ENCODE measurements around the gene ITGA6.

Gene ITGA6

DNA sequence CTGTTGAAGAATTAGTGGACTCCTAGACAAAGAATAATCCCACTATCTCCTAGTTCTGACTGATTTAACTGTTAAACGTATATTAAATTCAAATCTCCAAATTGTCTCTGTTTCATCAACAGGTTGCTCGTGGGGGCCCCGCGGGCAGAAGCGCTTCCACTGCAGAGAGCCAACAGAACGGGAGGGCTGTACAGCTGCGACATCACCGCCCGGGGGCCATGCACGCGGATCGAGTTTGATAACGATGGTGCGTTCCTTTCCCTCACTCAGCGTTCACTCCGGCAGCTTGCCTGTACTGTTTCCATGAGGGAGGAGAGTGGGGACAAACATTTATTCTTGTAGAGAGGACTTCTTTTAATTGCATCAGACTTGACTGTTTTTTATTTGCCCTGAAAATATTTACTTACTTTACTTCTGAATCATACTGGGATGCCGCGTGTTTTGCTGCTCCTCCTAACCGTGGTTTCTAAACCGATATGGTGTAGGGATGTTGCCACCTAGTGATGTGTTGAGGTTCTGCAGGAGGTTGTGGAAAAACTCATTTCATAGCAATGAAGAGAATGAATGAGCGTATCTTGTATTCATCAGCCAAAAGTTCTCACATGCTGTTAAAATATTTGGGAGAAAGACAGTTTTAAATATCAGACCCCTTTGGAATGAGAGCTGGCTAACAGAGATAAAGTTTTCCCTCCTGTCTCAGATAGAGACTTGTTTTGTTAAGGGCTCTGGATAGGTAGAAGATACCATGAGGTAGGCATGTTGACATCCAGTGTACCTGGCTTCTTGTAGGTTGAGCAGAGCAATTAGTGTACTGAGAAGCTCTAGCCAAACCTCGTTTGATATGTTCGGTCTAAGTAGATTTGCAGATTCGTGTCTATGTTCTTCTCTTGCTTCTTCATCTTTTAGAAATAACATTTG lies 38.3 kb downstream of the ITGA6 start:
- DNase-seq (ENCODE audit: low spot score) = peak; percentile 82

DNA sequence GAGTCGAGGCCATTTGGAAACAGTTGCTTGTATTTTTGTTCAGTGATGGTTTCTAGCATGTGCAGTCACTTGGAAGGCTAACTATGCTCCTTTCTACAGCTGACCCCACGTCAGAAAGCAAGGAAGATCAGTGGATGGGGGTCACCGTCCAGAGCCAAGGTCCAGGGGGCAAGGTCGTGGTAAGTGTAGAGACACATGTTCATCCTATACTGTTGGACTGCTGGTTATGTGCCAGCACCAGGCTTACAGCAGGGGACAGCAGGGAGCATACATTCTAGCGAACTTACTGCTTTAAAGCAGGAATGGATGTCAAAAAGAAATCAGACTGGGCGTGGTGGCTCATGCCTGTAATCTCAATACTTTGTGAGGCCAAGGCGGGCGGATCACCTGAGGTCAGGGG lies 40.0 kb downstream of the ITGA6 start:
- DNase-seq (ENCODE audit: low spot score) = no peak

DNA sequence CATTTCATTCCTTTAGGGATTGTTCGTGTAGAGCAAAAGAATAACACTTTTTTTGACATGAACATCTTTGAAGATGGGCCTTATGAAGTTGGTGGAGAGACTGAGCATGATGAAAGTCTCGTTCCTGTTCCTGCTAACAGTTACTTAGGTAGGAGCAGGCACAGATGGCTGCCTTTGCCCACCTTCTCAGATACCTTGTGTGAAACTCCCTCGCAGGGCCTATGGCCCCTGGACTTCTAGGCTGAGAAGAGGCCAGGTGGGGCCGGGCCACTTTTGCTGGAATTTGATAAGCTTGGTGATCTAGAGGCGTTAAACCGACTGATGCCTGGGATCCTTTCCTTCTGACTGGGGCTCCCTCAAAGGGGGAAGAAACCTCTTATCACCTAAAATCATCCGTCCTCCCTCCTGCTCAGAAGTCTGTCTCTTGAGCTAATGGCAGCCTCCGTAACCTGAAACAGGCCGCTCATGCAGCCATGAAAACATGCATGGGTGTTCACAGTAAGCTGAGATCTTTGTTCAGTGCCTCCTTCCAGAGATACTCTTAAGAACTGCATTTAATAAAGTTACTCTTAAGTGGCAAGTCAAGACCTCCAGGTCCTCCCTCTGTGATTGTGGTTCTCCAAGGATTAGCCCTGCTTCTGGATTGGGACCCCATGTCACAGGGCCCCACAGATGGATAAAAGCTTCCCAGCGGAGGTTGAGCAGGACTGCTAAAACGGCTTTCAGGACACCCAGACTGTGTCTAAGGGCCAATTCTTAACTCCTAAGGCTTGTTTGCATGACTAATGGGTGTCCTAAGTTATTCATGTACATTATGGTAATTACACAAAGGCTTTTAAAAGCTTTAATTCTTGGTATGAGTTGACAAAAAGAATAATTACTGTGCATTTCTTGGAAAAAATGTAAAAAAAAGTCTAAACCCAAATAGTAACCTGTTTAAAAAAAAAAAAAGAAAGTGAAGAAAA lies 43.9 kb downstream of the ITGA6 start:
- no peak for DNase-seq (ENCODE audit: low spot score)

DNA sequence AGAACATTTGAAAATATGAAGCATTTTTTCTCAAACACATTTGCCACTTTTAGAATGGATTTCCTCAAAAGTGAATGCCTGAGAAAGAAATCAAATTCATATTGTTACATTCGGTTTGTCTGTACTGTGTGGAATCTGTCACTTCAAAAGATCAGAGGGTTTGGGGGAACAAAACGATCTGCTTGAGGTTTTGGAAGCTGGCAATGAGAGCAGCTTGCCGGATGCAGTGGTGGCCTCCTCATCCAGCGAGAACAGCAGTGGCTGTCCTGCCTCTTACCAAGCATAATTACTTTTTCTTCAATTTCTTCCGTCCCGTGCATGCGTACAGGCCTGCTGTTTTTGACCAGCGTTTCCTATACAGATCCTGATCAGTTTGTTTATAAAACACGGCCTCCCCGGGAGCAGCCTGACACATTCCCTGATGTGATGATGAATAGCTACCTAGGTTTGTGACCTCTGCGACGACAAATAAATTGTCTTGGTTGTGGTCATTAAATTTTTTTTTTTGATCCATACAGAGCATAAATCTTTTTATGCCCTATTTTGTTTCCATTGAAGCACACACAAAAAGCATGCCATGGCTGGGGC lies 45.2 kb downstream of the ITGA6 start:
- DNase-seq (ENCODE audit: low spot score) = no peak

DNA sequence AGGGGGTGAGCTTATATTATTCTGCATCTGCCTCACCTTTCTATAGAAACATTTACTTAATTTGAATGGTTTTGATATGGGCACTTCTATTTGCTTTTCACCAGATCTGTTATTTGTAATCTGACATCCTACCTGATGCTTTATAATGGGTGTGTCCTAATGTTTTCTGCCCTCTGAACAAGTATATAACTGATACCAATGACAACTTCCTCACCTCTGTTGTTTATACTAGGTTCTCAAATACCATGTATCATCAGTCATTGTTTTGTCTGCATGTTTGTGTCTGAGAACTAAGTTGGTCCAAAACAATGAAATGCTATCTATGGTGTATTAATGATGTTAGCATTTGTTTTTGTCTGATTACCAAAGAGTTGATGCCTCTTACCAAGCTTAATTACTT lies 45.8 kb downstream of the ITGA6 start:
- no peak for DNase-seq (ENCODE audit: low spot score)

DNA sequence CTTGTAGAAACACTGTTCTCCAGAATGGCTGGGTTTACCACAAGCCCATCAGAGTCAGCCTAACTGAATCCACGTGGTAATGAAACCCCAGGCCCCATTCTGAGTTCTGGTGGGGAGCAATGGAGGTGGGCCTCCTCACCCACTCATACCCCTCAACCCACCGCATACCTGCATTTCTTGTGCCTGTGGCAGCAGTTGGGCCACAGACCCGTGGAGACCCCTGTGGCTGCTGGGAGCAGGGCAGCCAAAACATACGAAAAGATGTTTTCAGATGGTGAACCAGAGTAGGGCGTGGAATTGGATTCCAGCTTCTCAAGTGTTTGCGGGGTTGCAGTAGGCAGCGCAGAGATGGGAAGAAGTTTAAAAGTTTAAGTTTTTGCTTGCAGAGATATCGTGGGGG lies 51.0 kb downstream of the ITGA6 start:
- no peak for DNase-seq (ENCODE audit: low spot score)

DNA sequence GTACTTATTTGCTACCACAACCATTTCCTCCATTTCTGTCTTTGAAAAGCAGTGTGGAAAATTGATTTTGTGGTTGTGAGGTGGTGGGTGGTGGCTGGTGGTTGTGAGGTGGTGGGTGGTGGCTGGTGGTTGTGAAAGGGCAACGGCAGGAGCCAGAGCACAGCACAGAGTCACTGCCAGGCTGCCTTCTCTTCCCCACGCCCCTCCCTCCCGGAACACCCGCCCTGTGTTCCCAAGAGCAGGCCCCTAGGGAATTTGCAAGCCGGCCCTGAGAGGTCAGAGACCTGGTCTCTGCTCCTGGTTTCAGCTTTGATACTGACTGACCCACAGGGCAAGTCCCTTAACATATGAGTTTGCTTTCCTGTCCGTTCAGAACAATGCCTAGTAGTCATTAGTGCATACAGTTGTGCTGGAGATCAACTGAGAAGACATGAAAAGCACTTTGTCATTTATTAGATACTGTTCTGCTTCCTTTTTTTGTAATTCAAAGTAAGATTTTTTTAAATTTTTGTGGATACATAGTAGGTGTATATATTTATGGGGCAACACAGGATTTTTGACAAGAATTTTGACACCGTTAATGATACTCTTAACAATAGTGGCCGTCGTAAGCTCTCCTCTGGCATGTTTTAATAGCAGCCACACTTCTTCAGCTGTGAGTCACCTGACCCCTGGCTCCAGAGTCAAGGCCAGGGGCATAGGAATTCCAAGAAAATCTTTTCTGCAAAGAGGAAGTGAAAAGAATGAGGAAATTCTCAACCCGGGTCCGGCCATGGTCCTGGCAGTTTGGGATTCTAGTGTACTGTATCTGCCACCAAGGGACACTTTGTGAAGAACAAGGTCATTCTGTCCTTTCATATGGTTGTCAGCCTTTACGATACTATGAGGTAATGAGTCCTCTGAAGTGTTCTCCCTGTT lies 53.2 kb downstream of the ITGA6 start:
- peak; percentile 31 for DNase-seq (ENCODE audit: low spot score)

DNA sequence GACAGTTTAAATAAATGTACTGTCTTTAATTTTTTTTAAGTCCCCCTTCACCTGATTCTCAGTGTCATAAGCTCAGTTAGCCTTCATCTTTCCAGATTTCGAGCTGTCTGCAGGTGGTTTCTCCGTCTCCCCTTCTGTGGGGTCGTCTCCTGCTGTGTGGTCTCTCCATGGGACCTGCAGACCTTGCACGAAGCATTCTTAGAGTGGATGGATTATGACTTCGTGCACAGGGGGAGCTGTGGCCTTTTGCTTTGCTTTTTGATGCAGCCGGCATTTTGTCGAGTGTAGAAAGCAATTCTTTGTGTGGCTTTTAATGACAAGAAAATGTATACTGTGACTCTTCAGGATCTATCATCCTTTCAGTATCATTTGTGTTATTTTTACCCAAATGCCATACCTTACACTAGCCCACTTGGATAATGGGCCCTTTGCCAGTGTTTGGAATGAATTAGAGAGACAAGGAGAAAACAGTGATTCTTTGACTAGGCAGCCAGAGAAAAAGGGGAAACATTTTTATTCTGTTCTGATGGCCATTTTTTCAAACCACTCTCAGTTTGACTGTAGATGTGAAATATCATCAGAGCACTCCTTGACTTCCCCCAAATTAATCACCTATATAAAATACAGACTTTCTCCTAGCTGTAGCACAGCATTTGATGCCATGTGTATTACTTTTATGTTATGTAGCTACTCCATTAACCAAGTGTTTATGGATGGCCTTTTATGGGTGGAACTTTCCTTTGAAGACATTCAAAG lies 54.3 kb downstream of the ITGA6 start:
- DNase-seq (ENCODE audit: low spot score) = no peak

DNA sequence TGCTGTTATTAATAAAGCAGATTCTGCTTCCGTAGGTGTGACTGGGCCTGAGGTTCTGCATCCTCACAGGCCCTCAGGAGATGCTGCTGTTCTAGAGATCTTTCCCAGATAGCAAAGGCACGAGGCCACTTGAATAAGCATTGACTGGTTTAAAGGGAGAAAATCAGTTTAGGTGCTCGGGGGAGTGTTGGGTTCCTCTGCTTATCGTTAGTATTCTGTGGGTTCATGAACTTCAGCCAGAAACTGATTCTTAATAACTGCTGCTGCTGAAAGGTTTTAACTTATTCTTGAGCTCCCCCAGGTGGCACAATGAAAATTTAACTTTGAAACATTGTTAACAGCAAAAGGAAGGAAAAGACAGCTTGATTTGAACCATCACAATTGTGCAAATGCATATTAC lies 56.9 kb downstream of the ITGA6 start:
- DNase-seq (ENCODE audit: low spot score) = peak; percentile 22

DNA sequence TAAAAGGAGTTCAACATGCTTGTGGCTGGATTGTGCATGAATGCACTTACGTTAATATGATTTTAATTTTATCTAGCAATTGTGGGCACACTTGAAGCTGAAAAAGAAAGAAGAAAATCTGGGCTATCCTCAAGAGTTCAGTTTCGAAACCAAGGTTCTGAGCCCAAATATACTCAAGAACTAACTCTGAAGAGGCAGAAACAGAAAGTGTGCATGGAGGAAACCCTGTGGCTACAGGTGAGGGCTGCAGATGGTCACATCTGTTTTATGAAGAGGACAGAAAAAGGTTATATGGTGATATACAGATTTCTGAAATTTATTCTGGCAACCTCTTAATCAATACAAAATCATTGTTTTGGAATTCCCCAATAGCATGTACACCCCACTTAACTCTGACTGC lies 57.3 kb downstream of the ITGA6 start:
- DNase-seq (ENCODE audit: low spot score) = no peak

DNA sequence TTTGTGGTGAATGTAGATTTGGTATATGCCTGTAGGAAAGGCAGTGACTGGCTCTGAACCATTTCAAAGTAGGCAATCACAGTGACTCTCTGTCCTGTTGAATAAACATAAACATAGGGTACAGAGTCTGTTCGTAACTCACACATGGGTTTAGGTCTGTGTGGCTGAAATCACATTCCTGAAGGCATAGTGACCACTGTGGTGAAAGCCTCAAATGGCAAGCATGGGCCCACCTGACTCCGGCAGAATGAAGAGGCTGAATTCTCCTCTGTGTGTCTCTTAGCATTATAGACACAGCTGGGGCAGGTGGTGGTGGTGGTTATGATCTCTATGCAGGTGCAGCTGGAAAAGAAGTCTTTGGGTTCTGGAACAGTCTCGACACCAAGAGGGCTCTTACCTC lies 61.2 kb downstream of the ITGA6 start:
- DNase-seq (ENCODE audit: low spot score) = no peak

DNA sequence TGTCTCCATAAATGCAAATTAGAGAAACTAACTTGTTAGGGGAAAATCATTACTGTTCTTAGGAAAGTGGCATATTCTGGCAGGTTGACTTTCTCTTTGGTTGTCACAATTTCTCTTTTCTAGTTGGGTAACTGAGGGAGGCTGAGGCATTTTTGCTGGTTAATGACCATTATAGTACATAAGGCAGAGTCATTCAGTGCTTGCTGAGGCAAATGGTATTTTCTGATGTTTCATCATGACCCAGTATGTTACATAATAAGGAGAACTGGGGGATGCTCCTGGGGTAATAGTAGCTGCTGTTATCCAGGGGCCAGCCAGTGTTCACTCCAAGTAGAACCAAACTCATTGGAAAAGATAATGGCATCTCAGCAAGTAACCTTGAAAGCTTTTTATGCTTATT lies 62.3 kb downstream of the ITGA6 start:
- DNase-seq (ENCODE audit: low spot score) = peak; percentile 22

DNA sequence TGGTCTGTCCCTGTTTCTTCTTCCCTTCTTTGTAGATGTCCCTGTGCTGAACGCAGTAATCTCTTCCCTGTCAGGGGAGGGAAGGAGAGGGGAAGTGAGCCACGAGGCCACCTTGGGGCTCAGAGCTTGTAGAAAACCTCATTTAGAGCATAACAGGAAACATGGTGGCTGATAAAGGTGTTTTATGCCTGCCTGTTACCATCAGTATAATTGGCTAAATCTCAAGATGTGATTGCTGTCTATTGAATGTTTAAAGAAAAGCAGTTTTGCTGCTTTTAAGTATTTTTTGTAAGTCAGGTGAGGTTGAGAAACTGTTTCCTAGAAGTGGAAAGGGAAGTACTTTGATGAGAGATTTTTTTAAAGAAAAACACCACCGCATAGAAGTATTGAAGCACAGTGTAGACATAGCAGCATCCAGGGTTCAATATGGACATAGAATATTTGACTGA lies 68.8 kb downstream of the ITGA6 start:
- no peak for DNase-seq (ENCODE audit: low spot score)

DNA sequence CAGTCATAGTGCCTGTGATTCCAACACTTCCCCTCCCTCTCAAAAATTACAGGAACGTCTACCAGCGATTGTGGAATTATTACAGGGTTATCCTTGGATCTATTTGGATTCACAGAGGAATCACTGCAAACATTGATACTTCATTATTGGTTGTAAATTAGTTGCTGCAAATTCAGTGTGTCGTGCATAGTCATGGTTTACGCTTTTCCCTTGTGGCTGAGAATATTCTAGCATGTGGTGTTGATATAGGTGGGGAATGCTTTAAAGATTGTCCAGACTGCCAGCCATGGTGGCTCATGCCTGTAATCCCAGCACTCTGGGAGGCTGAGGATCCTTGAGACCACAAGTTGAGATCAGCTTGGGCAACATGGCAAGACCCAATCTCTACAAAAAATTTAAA lies 79.8 kb downstream of the ITGA6 start:
- no peak for DNase-seq (ENCODE audit: low spot score)

DNA sequence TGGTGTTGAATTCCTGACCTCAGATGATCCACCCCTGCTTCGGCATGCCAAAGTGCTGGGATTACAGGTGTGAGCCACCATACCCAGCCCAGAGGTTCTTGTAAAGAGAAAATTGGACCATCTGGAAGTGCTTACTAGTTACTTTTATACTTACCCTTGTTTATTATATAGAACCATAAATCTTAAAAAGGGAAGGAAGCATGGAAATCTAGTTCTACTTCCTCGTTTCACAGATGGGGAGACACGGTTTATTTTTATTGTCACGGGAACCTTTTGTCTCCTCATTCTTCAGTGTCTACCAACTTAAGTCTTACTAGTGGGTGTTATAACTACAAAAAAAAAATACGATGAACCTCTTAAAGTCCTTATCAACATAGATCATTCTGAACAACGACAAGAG lies 82.7 kb downstream of the ITGA6 start:
- DNase-seq (ENCODE audit: low spot score) = no peak

DNA sequence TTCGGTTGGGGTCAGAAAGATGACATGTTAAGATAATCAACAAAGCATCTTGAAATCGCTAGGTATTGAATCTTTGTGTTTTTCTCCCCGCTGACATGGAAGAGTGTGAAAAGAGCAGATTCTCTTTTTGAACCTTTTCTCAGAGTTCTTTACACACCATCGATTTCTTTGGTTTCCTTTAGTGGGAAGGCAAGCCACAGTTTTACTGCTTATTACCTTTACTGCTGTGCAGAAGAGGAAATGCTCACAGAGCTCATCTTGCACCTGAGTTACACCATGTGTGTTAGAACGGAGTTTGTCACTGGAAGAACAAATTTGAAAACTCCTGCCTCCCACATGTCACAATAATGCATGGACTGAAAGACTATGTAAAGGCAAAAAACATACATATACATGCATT lies 83.2 kb downstream of the ITGA6 start:
- no peak for DNase-seq (ENCODE audit: low spot score)

DNA sequence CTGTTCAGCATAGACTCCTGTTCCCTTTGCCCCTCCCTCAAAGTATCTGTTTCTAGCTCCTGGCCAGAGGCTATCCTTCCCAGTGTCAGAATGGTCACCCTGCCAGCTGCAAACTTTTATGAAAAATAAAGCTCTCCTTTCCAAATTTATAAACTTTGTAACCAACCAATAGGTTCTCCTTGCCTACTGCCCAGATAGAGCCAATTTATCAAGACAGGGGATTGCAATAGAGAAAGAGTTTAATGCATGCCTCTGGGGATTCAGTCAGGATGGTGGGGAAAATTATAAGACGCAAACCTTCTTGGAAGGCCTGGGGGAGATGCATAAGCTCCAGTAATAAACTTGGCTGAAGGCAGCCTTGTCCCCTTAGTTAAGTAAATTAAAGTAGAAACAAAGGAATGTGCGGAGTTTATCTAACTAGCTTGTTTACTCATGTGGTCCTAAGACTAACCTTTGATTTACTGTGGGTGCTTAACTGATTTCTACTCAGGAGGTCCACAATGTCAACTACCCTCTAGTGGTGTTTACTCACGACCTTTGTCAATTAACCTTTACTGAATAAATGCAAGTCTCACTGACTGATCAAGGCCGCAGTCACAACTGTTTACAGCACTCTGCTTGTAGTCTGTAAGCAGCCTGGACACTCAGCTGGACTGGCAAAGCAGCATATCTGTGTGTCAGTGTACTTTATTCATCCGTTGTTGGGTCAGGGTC lies 85.6 kb downstream of the ITGA6 start:
- DNase-seq (ENCODE audit: low spot score) = no peak

DNA sequence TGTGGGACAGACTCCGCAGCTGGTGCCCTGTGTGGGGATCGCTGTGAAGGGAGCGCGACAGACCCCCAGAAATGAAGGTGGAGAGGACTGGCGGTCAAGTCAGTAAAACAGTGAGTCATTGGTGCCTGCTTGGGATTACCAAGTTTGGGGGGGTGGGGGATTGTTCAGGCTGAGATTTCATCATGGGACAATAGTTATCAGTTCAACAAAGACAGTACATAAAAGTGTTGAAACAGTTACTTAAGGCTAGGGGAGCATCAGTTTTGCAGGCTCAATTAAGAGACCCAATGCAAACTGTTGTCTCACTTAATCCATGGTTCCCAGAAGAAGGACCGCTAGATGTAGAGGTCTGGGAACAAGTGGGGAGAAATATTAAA lies 86.1 kb downstream of the ITGA6 start:
- no peak for DNase-seq (ENCODE audit: low spot score)

DNA sequence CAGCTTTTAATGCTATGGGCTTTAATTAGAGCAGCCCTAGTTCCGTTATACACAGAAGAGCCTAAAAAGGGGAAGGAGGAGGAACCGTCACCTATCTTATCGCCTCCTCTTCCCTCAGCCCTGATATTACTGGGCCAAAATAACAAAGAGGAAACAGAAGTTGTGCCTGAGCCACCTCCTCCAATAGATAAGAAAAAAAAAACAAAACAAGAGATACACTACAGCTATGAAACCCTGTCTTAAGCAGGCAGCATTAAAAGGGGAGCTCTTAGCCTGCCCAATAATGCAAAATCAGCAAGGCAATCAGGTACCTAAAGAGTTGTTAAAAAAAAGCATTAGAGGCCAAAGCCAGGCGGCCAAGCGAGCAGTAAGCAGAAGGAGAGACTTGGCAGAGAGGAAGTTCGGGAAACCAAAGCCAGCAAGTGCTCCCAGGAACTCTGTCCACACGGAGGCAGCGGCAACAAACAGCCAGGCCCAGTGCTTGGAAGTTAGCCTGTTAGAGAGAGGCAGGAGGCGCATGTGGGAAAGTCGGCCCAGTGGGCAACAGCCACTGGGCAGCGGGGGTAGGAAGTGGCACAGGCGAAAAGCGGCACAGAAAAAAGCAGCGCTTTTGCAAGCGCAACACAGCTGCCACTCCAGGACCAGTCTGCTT lies 86.7 kb downstream of the ITGA6 start:
- no peak for DNase-seq (ENCODE audit: low spot score)

DNA sequence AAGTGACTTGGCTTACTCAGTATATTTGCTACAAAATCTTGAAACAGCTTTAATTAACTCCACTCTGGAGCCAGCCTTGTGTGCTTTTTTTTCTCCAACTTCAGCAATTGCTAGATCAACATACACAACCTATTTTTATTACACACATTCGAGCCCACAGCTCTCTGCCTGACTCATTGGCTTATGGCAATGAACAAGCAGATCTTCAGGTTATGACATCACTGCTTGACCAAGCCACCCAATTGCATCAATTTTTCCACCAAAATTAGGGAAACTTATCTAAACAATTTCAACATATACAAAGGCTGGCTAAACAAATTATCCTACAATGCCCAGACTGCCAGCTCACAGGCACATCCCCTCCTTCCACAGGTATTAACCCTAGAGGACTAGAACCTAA lies 88.9 kb downstream of the ITGA6 start:
- no peak for DNase-seq (ENCODE audit: low spot score)
